Fibroblast of the aortic adventitia (primary cell): Measurements from ENCODE around the gene DHRS7B. TPM values are rescaled to one million over a fixed set of nuclear protein-coding genes. Genes with fewer than 3 reads are reported as not detected.

Experiments
- DNase-seq: peaks from one replicate; pipeline ENCODE4 v3.0.0-alpha.2; 2010; ENCODE audit warnings: low read depth
- H3K4me3 ChIP-seq: 2 replicates; pipeline ENCODE4 v1.5.1; 2011; ENCODE audit warnings: low read depth, mild to moderate bottlenecking, control low read depth, low read length, moderate library complexity
- CTCF ChIP-seq: IDR thresholded peaks from 2 replicates; pipeline ENCODE4 v1.5.1; 2011; ENCODE audit warnings: mild to moderate bottlenecking, low read length, control low read depth, inconsistent platforms; ENCODE audit not compliant: insufficient read depth
- total RNA-seq: library from RNA; depleted of rRNA; stranded (reverse); fragments of >200 nt; gene quantifications from 2 replicates; pipeline ENCODE4 v1.2.3, GENCODE V29; 2012; ENCODE audit warnings: low replicate concordance

DHRS7B gene
- total RNA-seq, 1 donor: 12.7 TPM

- H3K4me3 ChIP-seq: no peak overlapping the region
- TF ChIP-seq CTCF: no peak
- no peak for DNase-seq
These were observed 51.3 kb downstream of the DHRS7B start for GRCh38 chr17:21177854-21178600.

GRCh38 chr17:21183468-21183867 lies 56.7 kb downstream of the DHRS7B start:
- no peak for TF ChIP-seq CTCF
- no peak overlapping the region for H3K4me3 ChIP-seq

GRCh38 chr17:21184570-21184969 lies 57.8 kb downstream of the DHRS7B start:
- TF ChIP-seq CTCF: no peak
- no peak for DNase-seq
- no peak overlapping the region for H3K4me3 ChIP-seq

More at GRCh38 chr17:21183468-21183867, 56.7 kb downstream of the DHRS7B start:
- no peak for DNase-seq

GRCh38 chr17:21185061-21185460 lies 58.3 kb downstream of the DHRS7B start:
- H3K4me3 ChIP-seq: no peak overlapping the region
- DNase-seq: no peak
- TF ChIP-seq CTCF: no peak

GRCh38 chr17:21186399-21187187 lies 59.8 kb downstream of the DHRS7B start:
- TF ChIP-seq CTCF: no peak

GRCh38 chr17:21189361-21189760 lies 62.6 kb downstream of the DHRS7B start:
- no peak for TF ChIP-seq CTCF
- DNase-seq: no peak
- H3K4me3 ChIP-seq: no peak overlapping the region

More at GRCh38 chr17:21186399-21187187, 59.8 kb downstream of the DHRS7B start:
- DNase-seq: no peak
- H3K4me3 ChIP-seq: no peak overlapping the region
